Dermis lymphatic vessel endothelial cell (primary cell): ENCODE data around the gene ZNF519. TPM values are rescaled to one million over a fixed set of nuclear protein-coding genes. Genes with fewer than 3 reads are reported as not detected.

Experiments
- total RNA-seq: library from RNA; depleted of rRNA; stranded (reverse); fragments of >200 nt; gene quantifications from 2 replicates; pipeline ENCODE4 v1.2.1, GENCODE V29; 2014

Gene ZNF519
- 1.7 and 3.0 TPM in 2 replicates for total RNA-seq

DNA sequence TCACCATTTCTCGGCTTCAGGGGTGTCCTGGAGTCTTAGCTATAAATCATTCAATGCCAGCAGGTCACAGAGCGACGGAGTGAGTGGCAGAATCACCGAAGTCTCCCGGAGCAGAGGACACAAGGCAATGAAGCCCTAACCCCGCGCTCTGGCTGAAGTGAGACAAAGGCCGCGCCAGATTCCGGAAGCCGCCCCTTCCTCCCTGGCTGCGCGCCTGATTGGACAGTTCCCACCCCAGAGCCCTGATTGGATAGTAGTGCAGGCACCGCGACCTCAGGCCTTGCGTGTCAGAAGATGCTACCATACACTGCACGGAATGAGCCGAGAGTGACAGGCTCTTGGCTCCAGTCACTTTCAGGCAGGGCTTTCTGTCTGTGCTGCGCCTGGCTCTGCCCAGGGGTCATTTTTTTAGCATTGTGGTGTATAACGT is at the start of gene ZNF519:
Gene ZNF519, minus strand, starts transcription at position 165 of the 430 bp plus-strand sequence. Its CDS starts 158 bp downstream, at position 7.

Other genes with a start within 250 kb of the ZNF519 start
- gene MC2R, start 216.9 kb downstream of the ZNF519 start, total RNA-seq: not detected in 2 replicates